SJCRH30 (cell line): ENCODE results near the gene PXYLP1. TPM values are rescaled to one million over a fixed set of nuclear protein-coding genes. Genes with fewer than 3 reads are reported as not detected.
"Not testable (repeated sequence)": the region's sequence is repeated elsewhere in the genome, so short reads cannot be mapped to it uniquely, and the experiment has no call there.

Experiments used
- DNase-seq, 2 experiments: peaks; one replicate each; pipeline ENCODE4 v3.0.0-alpha.2; 2015 to 2020
- H3K27ac ChIP-seq: fragments of 250-450 bp; sonication (Bioruptor Pico); 2 replicates; pipeline ENCODE4 v1.5.1; 2020; ENCODE audit warnings: mild to moderate bottlenecking, moderate library complexity
- H3K27me3 ChIP-seq: fragments of 250-450 bp; sonication (Bioruptor Pico); 2 replicates; pipeline ENCODE4 v1.5.1; 2020; ENCODE audit warnings: mild to moderate bottlenecking, moderate library complexity
- H3K36me3 ChIP-seq: fragments of 250-450 bp; sonication (Bioruptor Pico); 2 replicates; pipeline ENCODE4 v1.5.1; 2020; ENCODE audit warnings: mild to moderate bottlenecking, moderate library complexity
- H3K4me1 ChIP-seq: fragments of 250-450 bp; sonication (Bioruptor Pico); 2 replicates; pipeline ENCODE4 v1.5.1; 2020; ENCODE audit warnings: mild to moderate bottlenecking, moderate library complexity
- H3K4me3 ChIP-seq: fragments of 250-450 bp; sonication (Bioruptor Pico); 2 replicates; pipeline ENCODE4 v1.5.1; 2020; ENCODE audit warnings: mild to moderate bottlenecking, moderate library complexity
- H3K9me3 ChIP-seq: fragments of 250-450 bp; sonication (Bioruptor Pico); replicated peaks from 2 replicates; pipeline ENCODE4 v1.5.1; 2020; ENCODE audit warnings: mild to moderate bottlenecking, moderate library complexity
- total RNA-seq: library from RNA; depleted of rRNA; stranded (reverse); fragments of >200 nt; shearing (Covaris generic); gene quantifications from 2 replicates; pipeline ENCODE4 v1.2.3, GENCODE V29; 2014

PXYLP1 gene
- total RNA-seq, 1 experiment from 2014 or later, result 24.9 TPM

GRCh38 chr3:141302364-141303141 is 70.9 kb downstream of the PXYLP1 start:
- Histone ChIP-seq H3K9me3 (peaks cover 5% of the 10 kb centered on the region; the same call in 1 of the 2 replicates), H3K36me3 (no peaks in the 10 kb centered on the region), H3K27me3 (no peaks in the 10 kb centered on the region), H3K27ac (no peak overlapping the region), H3K4me1 (no peaks in the 10 kb centered on the region), H3K4me3 (no peak overlapping the region)
- DNase-seq, result peak in 1 of 2 experiments; percentile 48

- Histone ChIP-seq H3K4me1 (no peaks in the 10 kb centered on the region), H3K4me3 (no peak overlapping the region), H3K9me3 (peaks cover 5% of the 10 kb centered on the region; the same call in 1 of the 2 replicates), H3K27ac (no peak overlapping the region), H3K36me3 (no peaks in the 10 kb centered on the region), H3K27me3 (no peaks in the 10 kb centered on the region)
- peak; percentile 63 to 89 for DNase-seq
Observed at GRCh38 chr3:141303481-141304223, 72.0 kb downstream of the PXYLP1 start.

GRCh38 chr3:141305436-141305835 is 73.8 kb downstream of the PXYLP1 start:
- Histone ChIP-seq H3K27me3 (no peaks in the 10 kb centered on the region), H3K9me3 (no peaks in the 10 kb centered on the region), H3K4me1 (no peaks in the 10 kb centered on the region), H3K27ac (no peak overlapping the region), H3K36me3 (no peaks in the 10 kb centered on the region), H3K4me3 (no peak overlapping the region)
- peak in 1 of 2 experiments; percentile 29 for DNase-seq

- Histone ChIP-seq H3K4me1 (no peaks in the 10 kb centered on the region), H3K27me3 (no peaks in the 10 kb centered on the region), H3K36me3 (no peaks in the 10 kb centered on the region), H3K9me3 (no peaks in the 10 kb centered on the region), H3K27ac (no peak overlapping the region), H3K4me3 (no peak overlapping the region)
- no peak for DNase-seq
Observed at GRCh38 chr3:141306276-141306675, 74.7 kb downstream of the PXYLP1 start.

DNA sequence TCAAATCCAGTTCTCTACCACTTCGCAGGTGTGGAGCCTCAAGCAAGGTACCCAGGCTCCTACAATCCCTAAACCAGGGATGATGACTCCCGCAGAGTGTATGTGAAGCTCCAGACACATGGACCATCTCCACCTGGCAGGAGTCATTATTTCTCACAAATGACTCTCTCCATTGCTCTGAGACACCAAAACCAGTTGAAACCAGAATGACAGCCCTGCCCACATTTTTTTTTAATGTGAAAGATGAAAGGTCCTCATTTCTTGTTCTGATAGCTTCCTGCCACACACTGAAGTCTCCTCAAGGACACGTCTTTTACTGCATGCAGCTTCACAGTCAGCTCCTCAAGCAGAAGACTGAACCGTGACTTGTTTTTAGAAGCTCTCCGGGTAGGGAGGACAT is 75.3 kb downstream of the PXYLP1 start:
- no peak for DNase-seq
- Histone ChIP-seq H3K4me3 (no peak overlapping the region), H3K36me3 (no peaks in the 10 kb centered on the region), H3K27me3 (no peaks in the 10 kb centered on the region), H3K4me1 (no peaks in the 10 kb centered on the region), H3K9me3 (no peaks in the 10 kb centered on the region), H3K27ac (no peak overlapping the region)

DNA sequence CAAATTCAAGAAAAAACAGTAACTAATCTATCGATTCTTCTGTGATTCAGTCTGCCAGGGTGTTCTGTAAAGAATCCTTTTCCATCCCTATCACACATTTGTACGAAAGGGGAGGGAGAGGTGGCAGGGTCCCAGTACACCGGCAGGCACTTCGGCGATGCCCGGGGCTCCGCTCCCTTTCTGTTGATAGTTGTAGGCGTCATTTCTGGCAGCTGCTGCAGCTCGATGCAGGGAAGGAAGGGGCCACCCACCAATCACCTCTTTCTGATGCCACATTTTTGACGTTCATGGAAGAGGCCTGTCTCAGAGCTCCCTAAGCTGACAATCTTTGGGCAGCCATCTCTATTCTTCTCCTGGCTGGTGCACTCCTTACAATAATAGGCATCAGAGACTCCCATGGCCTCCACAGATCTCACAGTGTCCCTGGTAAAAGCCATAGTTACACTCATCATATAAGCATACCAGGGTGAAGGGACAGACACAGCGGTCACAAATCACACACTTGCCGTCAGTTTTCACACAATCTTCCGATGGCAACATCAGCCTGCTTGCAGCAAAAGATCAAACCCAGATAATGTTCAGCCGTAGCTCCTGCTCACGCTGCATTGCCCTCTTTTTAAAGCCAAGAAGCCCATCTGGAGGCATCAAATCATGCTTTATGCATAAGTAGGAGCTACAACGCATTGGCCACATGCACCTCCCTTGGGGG is 75.9 kb downstream of the PXYLP1 start:
- no peak for DNase-seq
- H3K4me1 ChIP-seq, result no peaks in the 10 kb centered on the region
- no peak overlapping the region for H3K27ac ChIP-seq
- H3K9me3 ChIP-seq, result no peaks in the 10 kb centered on the region
- no peak overlapping the region for H3K4me3 ChIP-seq
- no peaks in the 10 kb centered on the region for H3K27me3 ChIP-seq
- no peaks in the 10 kb centered on the region for H3K36me3 ChIP-seq

DNA sequence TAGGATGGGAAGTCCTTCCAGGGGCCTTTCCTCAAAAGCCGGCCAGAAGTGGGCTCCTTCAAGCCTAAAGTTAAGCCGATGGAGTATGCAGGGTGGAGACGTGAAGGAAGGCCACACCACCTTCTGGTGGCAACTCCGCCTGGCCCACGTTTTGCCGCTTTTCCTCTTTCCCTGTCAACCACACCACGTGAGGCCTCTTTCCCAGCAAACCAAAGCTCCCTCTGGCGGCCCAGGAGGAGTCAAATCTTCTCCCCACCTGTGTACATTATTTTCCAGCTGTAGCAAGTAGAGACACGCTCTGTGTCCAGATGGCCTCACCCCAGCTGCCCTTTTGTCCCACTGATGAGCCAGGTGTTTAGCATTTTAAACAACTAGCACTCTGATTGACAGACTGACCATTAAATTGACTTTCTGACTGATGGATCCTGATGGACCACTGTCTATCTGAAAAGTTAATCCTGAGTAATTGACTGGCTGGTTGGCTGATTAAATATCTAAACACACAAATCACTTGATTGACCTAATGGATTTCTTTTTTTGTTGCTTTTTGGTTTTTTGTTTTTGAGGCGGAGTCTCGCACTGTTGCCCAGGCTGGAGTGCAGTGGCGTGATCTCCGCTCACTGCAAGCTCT is 77.1 kb downstream of the PXYLP1 start:
- no peaks in the 10 kb centered on the region for H3K27me3 ChIP-seq
- H3K27ac ChIP-seq, result no peak overlapping the region
- no peaks in the 10 kb centered on the region for H3K9me3 ChIP-seq
- no peak overlapping the region for H3K4me3 ChIP-seq
- no peaks in the 10 kb centered on the region for H3K4me1 ChIP-seq
- DNase-seq, result peak; percentile 40 to 58
- no peaks in the 10 kb centered on the region for H3K36me3 ChIP-seq

GRCh38 chr3:141311170-141311495 is 79.5 kb downstream of the PXYLP1 start:
- no peak for DNase-seq
- H3K36me3 ChIP-seq, result no peaks in the 10 kb centered on the region
- no peaks in the 10 kb centered on the region for H3K4me1 ChIP-seq
- no peaks in the 10 kb centered on the region for H3K9me3 ChIP-seq
- peak overlapping the region; percentile 67 for H3K4me3 ChIP-seq
- H3K27me3 ChIP-seq, result no peaks in the 10 kb centered on the region
- peak overlapping the region; percentile 6; the same call in 1 of the 2 replicates for H3K27ac ChIP-seq

GRCh38 chr3:141311496-141312353 is 80.1 kb downstream of the PXYLP1 start:
- H3K4me3 ChIP-seq, result peak overlapping the region; percentile 67
- no peaks in the 10 kb centered on the region for H3K9me3 ChIP-seq
- H3K27ac ChIP-seq, result peak overlapping the region; percentile 6; the same call in 1 of the 2 replicates
- no peaks in the 10 kb centered on the region for H3K27me3 ChIP-seq
- peak; percentile 99 for DNase-seq
- no peaks in the 10 kb centered on the region for H3K36me3 ChIP-seq
- no peaks in the 10 kb centered on the region for H3K4me1 ChIP-seq

DNA sequence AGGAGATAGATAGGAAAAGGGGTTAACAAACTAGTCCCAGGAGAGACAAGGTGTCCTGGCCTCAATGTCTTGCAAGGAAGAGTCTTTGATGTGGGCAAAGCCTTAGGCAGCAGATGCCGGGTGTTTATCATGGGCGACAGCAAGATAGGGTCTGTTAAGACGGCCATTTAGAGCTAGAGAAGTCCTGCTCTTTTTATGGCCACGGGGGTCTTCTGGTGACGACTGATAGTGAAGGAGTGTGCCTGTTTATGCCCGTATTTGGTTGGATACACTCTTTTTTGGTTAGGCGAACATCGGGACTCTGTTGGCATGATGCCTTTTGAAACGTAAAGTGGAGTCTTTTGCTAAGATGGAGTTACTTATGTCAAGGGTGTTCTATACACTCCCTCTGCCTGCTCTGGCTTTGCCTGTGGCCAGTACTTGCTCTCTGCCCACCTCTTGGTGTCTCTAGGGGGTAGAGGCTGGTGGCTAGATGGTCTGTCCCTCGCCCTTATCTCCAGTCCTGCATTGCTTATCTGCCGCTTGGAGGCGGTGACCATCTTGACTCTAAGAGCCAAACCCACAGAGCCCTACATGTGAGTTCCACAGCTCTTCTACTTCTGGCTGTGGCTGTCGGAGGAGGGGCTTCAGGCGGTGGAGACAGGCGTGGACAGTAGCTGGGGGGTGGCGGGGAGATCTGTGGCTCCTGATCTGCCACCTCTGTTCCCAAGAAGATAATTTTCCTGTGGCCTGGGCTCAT is 80.9 kb downstream of the PXYLP1 start:
- Histone ChIP-seq H3K4me3 (peak overlapping the region; percentile 67), H3K9me3 (no peaks in the 10 kb centered on the region), H3K27ac (no peak overlapping the region), H3K27me3 (no peaks in the 10 kb centered on the region), H3K36me3 (no peaks in the 10 kb centered on the region), H3K4me1 (no peaks in the 10 kb centered on the region)
- DNase-seq, result no peak

- Histone ChIP-seq H3K4me3 (no peak overlapping the region), H3K9me3 (no peaks in the 10 kb centered on the region), H3K27me3 (no peaks in the 10 kb centered on the region), H3K27ac (no peak overlapping the region), H3K36me3 (no peaks in the 10 kb centered on the region), H3K4me1 (no peaks in the 10 kb centered on the region)
- no peak for DNase-seq
Observed at GRCh38 chr3:141313093-141313683, 81.6 kb downstream of the PXYLP1 start.

- not testable (repeated sequence) for DNase-seq, H3K27me3 ChIP-seq, H3K27ac ChIP-seq
Observed at GRCh38 chr3:141314415-141314814, 82.8 kb downstream of the PXYLP1 start.

DNA sequence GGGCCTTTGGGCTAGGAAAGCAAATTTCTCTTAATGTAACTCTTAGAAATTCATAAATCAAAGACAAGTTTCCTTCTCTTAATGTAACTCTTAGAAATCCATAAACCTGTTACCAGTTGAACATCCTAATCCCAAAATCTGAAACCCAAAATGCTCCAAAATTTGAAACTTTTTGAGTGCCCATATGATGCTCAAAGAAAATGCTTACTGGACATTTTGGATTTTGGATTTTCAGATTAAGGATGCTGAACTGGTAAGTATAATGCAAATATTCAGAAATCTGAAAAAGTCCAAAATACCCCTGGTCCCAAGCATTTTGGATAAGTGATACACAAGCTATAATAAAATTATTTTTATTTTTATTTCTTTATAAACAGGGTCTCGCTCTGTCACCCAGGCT is 85.2 kb downstream of the PXYLP1 start:
- Histone ChIP-seq H3K4me3 (no peak overlapping the region), H3K36me3 (no peaks in the 10 kb centered on the region), H3K9me3 (no peaks in the 10 kb centered on the region), H3K27me3 (no peaks in the 10 kb centered on the region), H3K27ac (no peak overlapping the region), H3K4me1 (no peaks in the 10 kb centered on the region)
- no peak for DNase-seq

More at GRCh38 chr3:141314415-141314814, 82.8 kb downstream of the PXYLP1 start:
- H3K4me3 ChIP-seq, H3K9me3 ChIP-seq, H3K4me1 ChIP-seq, H3K36me3 ChIP-seq: not testable (repeated sequence)
